ENCODE measurements around the gene TNFAIP8L1. TPM values are rescaled to one million over a fixed set of nuclear protein-coding genes. Genes with fewer than 3 reads are reported as not detected.

Gene TNFAIP8L1
- total and polyA plus RNA-seq, 2 experiments from 2014 or later = 13.6 to 14.3 TPM

DNA sequence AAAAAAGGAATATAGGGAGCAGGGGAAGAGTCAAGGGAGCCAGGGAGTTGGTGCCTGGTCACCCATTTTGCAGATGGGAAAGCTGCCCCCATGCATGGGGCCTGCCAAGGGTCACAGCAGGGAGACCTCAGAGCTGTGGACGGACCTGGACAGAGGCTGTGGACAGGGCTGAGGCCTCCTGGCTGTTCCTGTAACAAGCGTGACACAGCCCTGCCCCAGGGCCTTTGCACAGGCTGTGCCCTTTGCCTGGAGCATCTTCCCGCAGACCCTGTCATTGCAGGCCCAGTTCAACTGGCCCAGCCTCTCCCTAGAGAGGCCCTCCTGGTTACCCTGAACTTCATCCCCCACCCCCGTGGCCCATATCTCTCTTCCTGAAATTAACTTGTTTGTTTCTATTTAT is 6.4 kb downstream of the TNFAIP8L1 start:
- Histone ChIP-seq H3K4me2 (no peak overlapping the region), H3K9me3 (ENCODE audit: low read depth) (no peaks in the 10 kb centered on the region), H3K27me3 (no peaks in the 10 kb centered on the region), H3K4me3 (no peak overlapping the region), H3K36me3 (replicated peaks; ENCODE audit: insufficient read depth, low read depth) (no peaks in the 10 kb centered on the region), H3K4me1 (ENCODE audit: insufficient read depth) (no peaks in the 10 kb centered on the region), H3K27ac (no peak overlapping the region), H3K79me2 (peaks cover 11% of the 10 kb centered on the region), H2AFZ (no peak overlapping the region), H4K20me1 (ENCODE audit: insufficient read depth, poor library complexity, severe bottlenecking) (no peaks in the 10 kb centered on the region), H3K9me2 (replicated peaks; ENCODE audit: insufficient read depth) (no peaks in the 10 kb centered on the region)
- 94% methylated on average over 4 of the region's 4 CpGs for WGBS (ENCODE audit: low lambda C conversion rate, missing lambda C conversion rate)
- TF ChIP-seq EZH2phosphoT487 (IDR thresholded peaks at IDR 0.05; ENCODE audit: low read depth, severe bottlenecking, unreplicated experiment) = no peak
- TF ChIP-seq EZH2 (IDR thresholded peaks at IDR 0.05; ENCODE audit: borderline replicate concordance) = no peak
- TF ChIP-seq, protein P1, sequence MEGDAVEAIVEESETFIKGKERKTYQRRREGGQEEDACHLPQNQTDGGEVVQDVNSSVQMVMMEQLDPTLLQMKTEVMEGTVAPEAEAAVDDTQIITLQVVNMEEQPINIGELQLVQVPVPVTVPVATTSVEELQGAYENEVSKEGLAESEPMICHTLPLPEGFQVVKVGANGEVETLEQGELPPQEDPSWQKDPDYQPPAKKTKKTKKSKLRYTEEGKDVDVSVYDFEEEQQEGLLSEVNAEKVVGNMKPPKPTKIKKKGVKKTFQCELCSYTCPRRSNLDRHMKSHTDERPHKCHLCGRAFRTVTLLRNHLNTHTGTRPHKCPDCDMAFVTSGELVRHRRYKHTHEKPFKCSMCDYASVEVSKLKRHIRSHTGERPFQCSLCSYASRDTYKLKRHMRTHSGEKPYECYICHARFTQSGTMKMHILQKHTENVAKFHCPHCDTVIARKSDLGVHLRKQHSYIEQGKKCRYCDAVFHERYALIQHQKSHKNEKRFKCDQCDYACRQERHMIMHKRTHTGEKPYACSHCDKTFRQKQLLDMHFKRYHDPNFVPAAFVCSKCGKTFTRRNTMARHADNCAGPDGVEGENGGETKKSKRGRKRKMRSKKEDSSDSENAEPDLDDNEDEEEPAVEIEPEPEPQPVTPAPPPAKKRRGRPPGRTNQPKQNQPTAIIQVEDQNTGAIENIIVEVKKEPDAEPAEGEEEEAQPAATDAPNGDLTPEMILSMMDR (IDR thresholded peaks at IDR 0.05; ENCODE audit: poor library complexity) = no peak
- no peak for DNase-seq (ENCODE audit: low spot score)

GRCh38 chr19:4647676-4648644 is 8.6 kb downstream of the TNFAIP8L1 start:
- no peak for DNase-seq (ENCODE audit: low spot score)
- no peaks in the 10 kb centered on the region for H4K20me1 ChIP-seq (ENCODE audit: insufficient read depth, poor library complexity, severe bottlenecking)
- no peak overlapping the region for H3K4me3 ChIP-seq
- no peaks in the 10 kb centered on the region for H3K36me3 ChIP-seq (replicated peaks; ENCODE audit: insufficient read depth, low read depth)
- WGBS (ENCODE audit: low lambda C conversion rate, missing lambda C conversion rate) = 85% methylated on average over 19 of the region's 20 CpGs
- no peak overlapping the region for H3K4me2 ChIP-seq
- H3K27ac ChIP-seq = no peak overlapping the region
- no peak overlapping the region for H2AFZ ChIP-seq
- no peaks in the 10 kb centered on the region for H3K9me3 ChIP-seq (ENCODE audit: low read depth)
- no peaks in the 10 kb centered on the region for H3K4me1 ChIP-seq (ENCODE audit: insufficient read depth)
- H3K79me2 ChIP-seq = peaks cover 3% of the 10 kb centered on the region
- H3K27me3 ChIP-seq = no peaks in the 10 kb centered on the region
- TF ChIP-seq, protein P1 (IDR thresholded peaks at IDR 0.05; ENCODE audit: poor library complexity) = no peak
- TF ChIP-seq EZH2 (IDR thresholded peaks at IDR 0.05; ENCODE audit: borderline replicate concordance) (no peak), EZH2phosphoT487 (IDR thresholded peaks at IDR 0.05; ENCODE audit: low read depth, severe bottlenecking, unreplicated experiment) (no peak)
- H3K9me2 ChIP-seq (replicated peaks; ENCODE audit: insufficient read depth) = no peaks in the 10 kb centered on the region

DNA sequence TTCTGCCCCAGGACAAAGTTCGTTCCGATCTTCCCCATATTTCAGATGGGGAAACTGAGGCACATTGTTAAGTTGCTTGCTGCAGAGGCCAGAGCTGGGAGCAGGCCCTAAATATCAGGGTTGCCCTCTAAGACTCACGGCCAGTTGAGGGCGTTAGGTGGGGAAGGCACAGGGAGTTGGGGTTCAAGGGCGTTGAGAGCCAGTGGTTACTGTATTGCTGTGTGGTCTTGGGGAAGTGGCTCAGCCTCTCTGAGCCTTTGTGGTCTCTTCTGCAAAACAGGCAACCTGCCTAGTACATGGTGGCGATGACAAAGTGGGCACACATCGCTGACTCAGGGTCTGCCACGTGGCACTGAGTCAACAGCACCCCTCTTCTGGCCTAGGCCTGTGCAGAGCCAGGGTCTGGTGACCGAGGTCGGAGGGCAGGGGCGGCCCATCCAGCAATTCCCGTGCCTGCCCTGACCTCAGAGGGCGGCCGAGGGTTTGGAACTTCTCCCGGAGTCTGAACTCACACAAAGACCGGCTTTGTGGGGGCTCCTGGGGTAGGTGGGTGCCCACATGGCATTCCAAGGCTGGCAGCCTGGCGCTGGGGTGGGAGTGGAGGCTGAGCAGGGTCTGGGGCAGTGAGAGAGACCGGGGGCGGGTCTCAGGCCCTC is 10.2 kb downstream of the TNFAIP8L1 start:
- DNase-seq (ENCODE audit: low spot score) = no peak
- Histone ChIP-seq H3K9me3 (ENCODE audit: low read depth) (no peaks in the 10 kb centered on the region), H3K27ac (no peak overlapping the region), H3K4me1 (ENCODE audit: insufficient read depth) (no peaks in the 10 kb centered on the region), H3K9me2 (replicated peaks; ENCODE audit: insufficient read depth) (no peaks in the 10 kb centered on the region), H3K4me3 (no peak overlapping the region), H3K27me3 (no peaks in the 10 kb centered on the region), H2AFZ (no peak overlapping the region), H3K36me3 (replicated peaks; ENCODE audit: insufficient read depth, low read depth) (no peaks in the 10 kb centered on the region), H3K79me2 (peaks cover 3% of the 10 kb centered on the region), H4K20me1 (ENCODE audit: insufficient read depth, poor library complexity, severe bottlenecking) (no peaks in the 10 kb centered on the region), H3K4me2 (no peak overlapping the region)
- TF ChIP-seq EZH2 (IDR thresholded peaks at IDR 0.05; ENCODE audit: borderline replicate concordance) (no peak), EZH2phosphoT487 (IDR thresholded peaks at IDR 0.05; ENCODE audit: low read depth, severe bottlenecking, unreplicated experiment) (no peak)
- TF ChIP-seq, protein P1 (IDR thresholded peaks at IDR 0.05; ENCODE audit: poor library complexity) = no peak
- 97% methylated on average over 16 of the region's 19 CpGs for WGBS (ENCODE audit: low lambda C conversion rate, missing lambda C conversion rate)

Measured in hepatocyte (in vitro differentiated cells).